ENCODE data around the gene SARNP.

The SARNP gene

GRCh38 chr12:55861396-55861795 is 43.9 kb upstream of the SARNP start:
- H3K36me3 ChIP-seq, result no peaks in the 10 kb centered on the region
- H3K4me1 ChIP-seq (ENCODE audit: control insufficient read depth in 1 of 2, insufficient read depth in 1 of 2, low read depth in 1 of 2, low read length in 1 of 2), result no peaks in the 10 kb centered on the region
- H3K27me3 ChIP-seq, result no peaks in the 10 kb centered on the region
- no peak overlapping the region for H3K4me3 ChIP-seq (ENCODE audit: low read depth in 1 of 2, low read length in 1 of 2)
- no peak for TF ChIP-seq CTCF (IDR thresholded peaks at IDR 0.05)
- H3K27ac ChIP-seq, result no peak overlapping the region
- no peaks in the 10 kb centered on the region for H3K9me3 ChIP-seq

- H3K9me3 ChIP-seq, result no peaks in the 10 kb centered on the region
- TF ChIP-seq CTCF (IDR thresholded peaks at IDR 0.05), result no peak
- no peaks in the 10 kb centered on the region for H3K36me3 ChIP-seq
- H3K4me3 ChIP-seq (ENCODE audit: low read depth in 1 of 2, low read length in 1 of 2), result no peak overlapping the region
- H3K27ac ChIP-seq, result no peak overlapping the region
- H3K4me1 ChIP-seq (ENCODE audit: control insufficient read depth in 1 of 2, insufficient read depth in 1 of 2, low read depth in 1 of 2, low read length in 1 of 2), result no peaks in the 10 kb centered on the region
- H3K27me3 ChIP-seq, result no peaks in the 10 kb centered on the region
Measured at GRCh38 chr12:55852740-55853139, 35.2 kb upstream of the SARNP start.

GRCh38 chr12:55850893-55851292 is 33.4 kb upstream of the SARNP start:
- Histone ChIP-seq H3K27ac (no peak overlapping the region), H3K27me3 (no peaks in the 10 kb centered on the region), H3K36me3 (no peaks in the 10 kb centered on the region), H3K4me1 (ENCODE audit: control insufficient read depth in 1 of 2, insufficient read depth in 1 of 2, low read depth in 1 of 2, low read length in 1 of 2) (no peaks in the 10 kb centered on the region), H3K4me3 (ENCODE audit: low read depth in 1 of 2, low read length in 1 of 2) (no peak overlapping the region), H3K9me3 (no peaks in the 10 kb centered on the region)
- no peak for TF ChIP-seq CTCF (IDR thresholded peaks at IDR 0.05)

- H3K9me3 ChIP-seq, result no peaks in the 10 kb centered on the region
- TF ChIP-seq CTCF (IDR thresholded peaks at IDR 0.05), result no peak
- no peaks in the 10 kb centered on the region for H3K4me1 ChIP-seq (ENCODE audit: control insufficient read depth in 1 of 2, insufficient read depth in 1 of 2, low read depth in 1 of 2, low read length in 1 of 2)
- no peaks in the 10 kb centered on the region for H3K27me3 ChIP-seq
- no peak overlapping the region for H3K27ac ChIP-seq
- H3K36me3 ChIP-seq, result no peaks in the 10 kb centered on the region
- H3K4me3 ChIP-seq (ENCODE audit: low read depth in 1 of 2, low read length in 1 of 2), result no peak overlapping the region
Measured at GRCh38 chr12:55850401-55850800, 32.9 kb upstream of the SARNP start.

GRCh38 chr12:55849616-55850343 is 32.3 kb upstream of the SARNP start:
- Histone ChIP-seq H3K4me3 (ENCODE audit: low read depth in 1 of 2, low read length in 1 of 2) (no peak overlapping the region), H3K27ac (no peak overlapping the region), H3K27me3 (no peaks in the 10 kb centered on the region), H3K9me3 (no peaks in the 10 kb centered on the region), H3K4me1 (ENCODE audit: control insufficient read depth in 1 of 2, insufficient read depth in 1 of 2, low read depth in 1 of 2, low read length in 1 of 2) (no peaks in the 10 kb centered on the region), H3K36me3 (no peaks in the 10 kb centered on the region)
- TF ChIP-seq CTCF (IDR thresholded peaks at IDR 0.05), result no peak

All from neutrophil (primary cell).